HG02571 (cell line): Measurements from ENCODE around the gene PIEZO1.

ENCODE experiments used
- ATAC-seq: cut with Tn5 transposase; IDR thresholded peaks from one replicate; pipeline ENCODE4 v1.9.1; 2021; ENCODE audit warnings: mild to moderate bottlenecking, moderate library complexity; ENCODE audit not compliant: unreplicated experiment

Gene PIEZO1

DNA sequence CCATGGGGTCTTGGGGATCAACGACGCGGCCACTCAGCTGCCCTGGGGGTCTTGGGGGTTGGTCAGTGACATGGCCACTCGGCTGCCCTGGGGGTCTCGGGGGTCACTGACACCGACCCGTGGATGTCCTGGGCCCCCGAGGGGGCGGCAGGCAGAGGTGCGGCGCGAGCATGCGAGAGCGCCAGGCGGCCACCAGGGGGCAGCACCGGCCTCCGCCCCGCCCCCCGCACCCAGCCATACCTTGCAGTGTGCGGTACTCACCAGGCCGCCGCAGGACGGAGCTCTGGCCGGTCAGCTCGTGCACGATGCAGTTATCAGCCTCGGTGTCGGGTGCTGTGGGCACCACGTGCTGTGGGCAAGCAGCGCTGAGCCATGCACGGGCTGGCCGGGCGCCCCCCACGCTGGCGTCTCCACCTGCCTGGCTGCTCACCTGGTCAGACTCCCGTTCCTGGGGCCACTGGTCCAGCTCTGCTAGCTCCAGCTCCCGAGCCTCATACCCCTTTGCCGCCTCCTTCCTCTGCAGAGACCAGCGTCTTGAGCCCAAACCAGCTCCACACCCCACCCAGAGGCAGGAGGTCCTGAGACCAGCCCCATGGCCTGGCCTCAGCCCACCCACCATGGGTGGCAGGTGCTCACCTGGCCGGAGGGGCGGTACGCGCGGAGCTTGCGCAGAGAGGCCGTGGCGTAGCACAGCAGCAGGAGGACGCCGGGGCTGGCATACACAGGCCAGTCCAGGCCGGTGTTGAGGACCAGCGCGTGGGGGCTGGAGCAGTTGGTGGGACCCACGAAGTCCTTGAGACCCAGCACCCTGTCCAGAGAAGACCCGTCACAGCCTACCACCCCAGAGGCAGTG lies 47.5 kb downstream of the PIEZO1 start:
- peak; percentile 55 for ATAC-seq

DNA sequence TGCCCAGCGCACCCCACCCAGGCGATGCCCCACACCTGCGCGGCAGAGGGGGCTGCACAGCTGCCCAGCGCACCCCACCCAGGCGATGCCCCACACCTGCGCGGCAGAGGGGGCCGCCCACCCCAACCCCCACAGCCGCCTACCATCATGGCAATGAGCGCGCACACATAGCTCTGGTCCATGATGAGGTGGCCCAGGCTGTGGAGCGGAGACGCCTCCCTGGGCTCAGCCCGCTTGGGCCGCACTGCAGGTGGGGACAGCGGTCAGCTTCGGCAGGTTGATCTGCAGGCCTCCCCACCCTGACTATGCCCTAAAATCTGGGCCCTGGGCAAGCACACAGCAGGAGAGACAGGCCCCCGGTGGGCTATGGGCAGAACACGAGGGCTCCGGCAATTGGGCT lies 48.5 kb downstream of the PIEZO1 start:
- no peak for ATAC-seq

DNA sequence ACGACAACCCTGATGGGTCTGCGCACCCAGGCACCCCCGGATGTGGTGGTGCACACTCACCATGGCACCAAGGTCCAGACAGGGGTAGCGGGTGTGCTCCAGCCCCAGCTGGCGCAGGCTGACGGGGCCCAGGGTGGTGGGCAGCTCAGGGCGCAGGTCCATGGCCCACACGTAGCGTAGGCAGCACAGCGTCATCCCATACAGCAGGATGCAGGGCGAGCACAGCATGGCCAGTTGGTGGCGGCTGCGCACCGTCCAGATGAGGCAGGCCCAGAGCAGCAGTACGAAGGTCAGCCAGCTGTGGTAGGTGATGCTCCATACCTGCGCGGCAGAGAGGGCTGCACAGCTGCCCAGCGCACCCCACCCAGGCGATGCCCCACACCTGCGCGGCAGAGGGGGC lies 48.9 kb downstream of the PIEZO1 start:
- no peak for ATAC-seq

DNA sequence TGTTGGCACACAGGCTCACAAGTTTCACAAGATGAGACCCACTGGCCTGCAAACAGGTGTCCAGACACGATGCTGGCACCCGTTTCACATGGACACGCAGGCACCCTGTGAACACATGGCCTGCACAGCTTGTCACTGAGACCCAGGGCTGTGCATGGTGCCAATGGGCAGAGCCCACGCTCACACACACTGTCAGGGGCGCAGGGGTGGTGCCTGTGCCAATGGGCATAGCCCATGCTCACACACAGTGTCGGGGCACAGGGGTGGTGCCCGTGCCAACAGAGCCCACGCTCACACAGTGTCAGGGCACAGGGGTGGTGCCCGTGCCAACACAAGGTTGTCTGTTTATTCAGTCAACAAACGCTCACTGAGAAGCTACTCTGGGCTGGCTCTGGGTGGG lies 49.4 kb downstream of the PIEZO1 start:
- no peak for ATAC-seq

DNA sequence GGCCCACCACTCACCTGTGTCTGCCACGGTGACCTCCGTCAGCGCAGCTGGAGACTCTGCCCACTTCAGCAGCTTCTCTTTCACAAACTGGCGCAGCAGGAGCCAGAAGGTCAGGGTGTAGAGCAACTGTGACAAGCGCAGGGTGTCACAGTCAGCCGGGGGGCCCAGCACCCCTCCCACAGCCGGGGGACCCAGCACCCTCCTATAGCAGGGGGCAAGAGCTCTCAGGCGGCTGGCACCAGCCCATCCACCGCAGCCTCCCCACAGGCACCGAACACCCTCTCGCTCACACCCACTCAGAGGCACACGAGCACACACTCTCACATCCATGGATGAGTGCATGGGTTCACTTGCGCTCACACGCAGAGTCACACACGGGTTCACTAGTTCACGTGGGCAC lies 49.9 kb downstream of the PIEZO1 start:
- no peak for ATAC-seq

DNA sequence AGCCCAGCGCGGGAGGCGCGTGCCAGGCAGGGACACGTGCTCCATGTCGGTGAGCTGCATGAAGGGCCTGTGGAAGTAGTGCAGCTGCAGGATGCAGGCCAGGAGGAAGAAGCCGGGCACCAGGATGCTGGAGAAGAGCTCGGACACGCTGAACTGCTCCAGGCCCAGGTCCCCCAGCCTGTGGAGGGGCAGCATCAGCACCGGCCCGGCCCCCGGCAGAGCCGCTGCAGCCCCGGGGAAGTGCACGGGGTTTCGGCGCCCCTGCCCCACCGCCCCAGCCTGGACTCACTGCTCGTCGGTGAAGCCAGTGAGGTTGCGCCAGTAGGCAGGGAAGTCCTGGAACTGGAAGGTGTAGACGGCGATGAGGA lies 50.7 kb downstream of the PIEZO1 start:
- no peak for ATAC-seq

DNA sequence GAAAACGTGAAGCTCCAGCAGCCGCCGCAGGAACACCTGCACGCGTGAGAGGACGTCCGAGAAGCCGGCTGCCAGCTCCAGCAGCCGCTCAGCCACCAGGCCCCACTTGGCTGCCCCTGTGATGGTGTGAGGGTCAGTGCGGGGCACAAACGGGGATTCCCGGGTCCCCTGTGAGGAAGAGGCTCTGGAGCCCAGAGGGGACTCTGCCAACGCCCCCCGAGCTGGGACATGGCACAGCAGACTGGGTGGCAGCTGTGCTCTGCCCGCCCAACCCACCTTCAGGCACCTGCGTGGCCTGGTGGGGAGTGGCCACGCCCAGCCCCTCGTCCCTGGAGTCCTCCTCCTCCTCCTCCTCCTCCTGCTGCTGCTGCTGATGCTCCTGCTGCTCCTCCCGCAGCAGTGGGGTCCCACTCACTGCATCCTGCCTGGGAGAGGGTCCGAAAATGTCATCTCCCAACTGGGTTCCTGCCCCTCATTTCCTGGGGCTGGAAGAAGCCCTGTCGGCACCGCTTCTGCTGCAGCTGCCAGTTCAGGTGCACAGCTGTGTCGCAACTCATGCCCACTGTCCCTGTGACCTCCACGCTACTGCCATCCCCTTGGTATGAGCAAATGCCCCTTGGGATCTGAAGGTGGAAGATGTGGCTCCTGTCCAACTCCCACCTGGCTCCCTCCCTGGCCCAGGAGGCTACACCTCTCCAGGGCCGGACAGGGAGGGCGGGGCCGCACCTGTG lies 51.2 kb downstream of the PIEZO1 start:
- no peak for ATAC-seq

DNA sequence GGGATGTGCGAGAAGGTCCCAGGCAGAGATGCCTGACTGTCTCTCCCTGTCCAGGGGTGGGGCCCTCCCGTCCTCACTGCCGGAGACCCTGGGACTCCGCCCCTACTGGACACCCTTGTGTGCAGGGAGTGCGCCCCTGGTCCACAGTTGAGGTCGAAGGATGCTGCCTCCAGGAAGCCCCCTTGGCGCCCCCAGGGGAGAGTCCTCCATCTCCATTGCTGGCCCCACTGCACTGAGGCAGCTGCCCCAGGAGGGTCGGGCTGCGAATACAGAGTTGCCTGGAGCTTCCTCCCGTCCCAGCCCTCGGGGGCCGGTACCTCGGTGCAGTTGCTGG lies 52.1 kb downstream of the PIEZO1 start:
- no peak for ATAC-seq

DNA sequence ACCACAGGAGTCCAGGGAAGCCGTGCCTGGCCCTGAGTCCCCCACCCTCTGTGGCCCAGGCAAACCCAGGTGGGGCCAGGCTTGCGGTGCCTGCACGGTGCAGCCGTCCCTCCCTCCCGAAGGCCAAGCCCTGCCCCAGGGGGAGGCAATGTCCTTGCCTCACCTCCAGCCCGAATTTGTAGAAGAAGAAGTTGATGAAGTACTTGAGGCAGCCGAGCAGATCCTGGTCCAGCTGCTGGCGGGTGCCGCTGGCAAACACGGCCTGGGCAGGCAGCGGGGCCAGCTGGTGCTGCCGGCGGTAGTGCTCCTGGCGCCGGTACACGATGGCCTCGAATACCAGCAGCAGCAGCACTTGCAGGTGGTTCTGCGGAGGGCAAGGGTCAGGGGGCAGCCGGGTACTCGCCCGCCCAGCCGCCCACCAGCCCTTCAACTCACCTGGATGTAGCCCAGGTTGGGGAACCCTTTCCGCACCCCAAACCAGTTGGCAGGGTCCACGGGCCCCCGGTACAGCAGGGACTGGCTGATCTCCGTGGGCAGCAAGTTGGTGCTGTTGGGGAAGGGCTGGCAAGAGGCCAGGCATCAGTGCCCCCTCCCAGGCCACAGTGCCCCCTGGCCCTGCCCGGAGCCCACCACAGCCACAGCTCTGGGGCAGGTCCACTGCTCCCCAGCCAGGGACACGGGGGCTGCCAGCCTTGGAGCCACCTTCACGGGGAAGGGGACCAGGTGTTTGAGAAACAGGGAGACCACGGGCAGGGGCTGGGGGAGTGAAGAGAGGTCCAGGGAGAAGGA lies 52.7 kb downstream of the PIEZO1 start:
- ATAC-seq: no peak

DNA sequence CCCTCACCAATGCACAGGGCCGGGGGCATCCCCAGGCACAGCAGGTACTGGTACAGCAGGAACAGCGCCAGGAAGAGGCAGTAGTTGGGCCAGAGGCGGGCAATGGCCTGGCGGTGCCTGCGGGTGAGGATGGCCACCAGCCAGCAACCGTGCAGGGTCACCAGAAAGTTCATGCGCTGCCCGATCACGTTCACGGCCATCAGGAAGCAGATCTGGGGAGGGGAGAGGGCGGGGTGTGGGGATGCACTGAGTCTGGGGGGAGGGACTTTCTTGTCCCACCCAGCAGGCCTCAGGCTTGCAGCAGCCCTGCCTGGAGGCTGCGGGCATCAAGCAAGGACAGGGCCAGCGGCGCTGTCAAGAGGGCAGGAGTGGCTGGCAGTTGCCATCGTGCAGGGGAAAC lies 53.3 kb downstream of the PIEZO1 start:
- no peak for ATAC-seq

DNA sequence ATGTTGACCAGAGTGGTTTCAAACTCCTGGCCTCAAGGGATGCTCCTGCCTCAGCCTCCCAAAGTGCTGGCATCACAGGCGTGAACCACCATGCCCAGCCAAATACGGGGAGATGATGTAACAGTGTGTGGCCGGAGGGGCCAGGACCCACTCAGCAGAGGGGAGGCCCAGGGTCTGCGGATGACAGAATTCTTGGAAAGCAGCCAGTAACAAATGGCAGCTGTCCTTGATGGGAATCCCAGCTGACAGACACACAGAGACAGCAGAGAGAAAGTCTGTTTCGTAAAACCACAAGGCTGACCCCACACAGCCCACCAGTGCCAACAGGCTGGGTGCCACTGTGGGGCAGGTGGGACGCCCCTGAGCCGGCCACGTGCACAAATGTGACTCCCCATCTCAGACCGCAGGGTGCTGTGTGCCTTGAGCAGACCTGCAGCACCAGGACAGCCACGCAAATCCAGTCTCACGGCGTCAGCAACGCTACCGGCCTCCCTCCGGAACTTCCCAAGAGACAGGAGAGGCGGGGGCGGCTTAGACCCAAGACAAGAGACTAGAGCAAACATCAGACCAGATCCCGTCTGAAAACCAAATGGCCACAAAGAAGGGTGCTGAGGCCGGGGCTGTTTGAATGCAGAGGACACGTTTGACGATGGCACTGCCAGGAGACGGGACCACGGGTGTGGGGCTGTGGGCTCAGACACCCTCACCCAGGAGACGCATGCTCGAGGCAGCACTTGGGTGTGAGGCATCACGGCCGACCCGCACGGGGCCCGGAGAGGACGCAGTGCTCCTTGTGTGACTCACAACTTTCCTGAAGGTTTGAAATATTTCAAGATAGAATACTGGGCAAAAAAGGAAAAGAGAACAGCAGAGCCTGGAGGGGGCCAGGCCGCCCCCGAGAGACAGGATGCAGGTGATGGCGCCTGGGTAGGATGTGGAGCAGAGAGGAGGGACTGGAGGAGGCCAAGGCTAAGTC lies 54.1 kb downstream of the PIEZO1 start:
- ATAC-seq: no peak

DNA sequence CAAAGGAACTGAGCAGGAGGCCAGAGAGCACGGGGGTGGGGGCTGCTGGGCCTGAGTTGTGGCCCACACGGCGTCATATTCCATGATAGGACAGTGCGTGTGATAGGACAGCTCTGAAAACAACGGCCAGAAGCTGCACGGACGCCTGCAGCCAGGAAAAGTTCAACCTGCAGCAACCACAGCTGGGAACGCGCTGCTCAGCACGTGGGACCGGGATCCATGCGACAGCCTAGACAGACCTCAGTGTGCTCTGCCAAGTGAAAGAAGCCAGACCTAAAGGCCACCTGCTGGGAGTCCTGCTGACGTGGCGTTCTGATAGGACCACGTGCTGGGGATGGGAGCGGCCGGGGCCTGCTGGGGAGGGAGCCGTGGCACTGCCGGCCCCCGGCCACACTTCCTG lies 57.1 kb downstream of the PIEZO1 start:
- no peak for ATAC-seq

DNA sequence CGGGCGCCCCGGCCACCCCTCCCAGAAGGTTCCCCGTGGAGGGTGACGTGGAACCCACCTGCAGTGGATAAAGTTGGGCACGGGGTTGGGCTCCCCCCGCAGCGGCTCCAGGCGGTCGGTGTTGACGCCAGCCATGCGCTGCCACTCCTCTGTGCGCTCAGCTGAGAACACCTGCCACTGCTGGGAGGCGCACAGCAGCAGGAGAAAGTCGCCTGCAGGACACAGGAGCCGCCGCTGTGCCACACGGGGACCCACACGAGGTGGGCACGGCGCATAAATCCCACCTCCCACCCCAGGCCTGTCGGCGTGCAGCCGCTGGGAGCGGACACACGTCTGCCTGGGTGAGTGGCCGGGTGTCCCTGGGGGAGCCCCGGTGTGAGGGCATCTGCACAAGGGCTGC lies 58.0 kb downstream of the PIEZO1 start:
- no peak for ATAC-seq

DNA sequence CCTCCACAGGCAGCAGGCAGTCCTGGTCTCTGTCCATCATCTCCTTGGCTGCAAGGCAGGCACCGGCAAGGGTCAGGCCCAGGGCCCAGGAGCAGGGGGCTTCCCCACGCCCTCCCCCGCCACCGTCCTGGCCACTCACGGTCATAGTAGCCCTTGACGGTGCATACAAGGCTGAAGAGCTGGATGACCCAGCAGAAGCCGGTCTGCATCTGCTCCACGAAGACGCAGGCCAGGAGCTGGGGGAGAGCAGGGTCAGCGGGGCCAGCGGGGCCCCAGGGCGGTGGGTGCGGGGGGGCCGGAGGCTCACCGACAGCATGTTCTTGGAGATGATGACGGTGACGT lies 58.6 kb downstream of the PIEZO1 start:
- no peak for ATAC-seq

DNA sequence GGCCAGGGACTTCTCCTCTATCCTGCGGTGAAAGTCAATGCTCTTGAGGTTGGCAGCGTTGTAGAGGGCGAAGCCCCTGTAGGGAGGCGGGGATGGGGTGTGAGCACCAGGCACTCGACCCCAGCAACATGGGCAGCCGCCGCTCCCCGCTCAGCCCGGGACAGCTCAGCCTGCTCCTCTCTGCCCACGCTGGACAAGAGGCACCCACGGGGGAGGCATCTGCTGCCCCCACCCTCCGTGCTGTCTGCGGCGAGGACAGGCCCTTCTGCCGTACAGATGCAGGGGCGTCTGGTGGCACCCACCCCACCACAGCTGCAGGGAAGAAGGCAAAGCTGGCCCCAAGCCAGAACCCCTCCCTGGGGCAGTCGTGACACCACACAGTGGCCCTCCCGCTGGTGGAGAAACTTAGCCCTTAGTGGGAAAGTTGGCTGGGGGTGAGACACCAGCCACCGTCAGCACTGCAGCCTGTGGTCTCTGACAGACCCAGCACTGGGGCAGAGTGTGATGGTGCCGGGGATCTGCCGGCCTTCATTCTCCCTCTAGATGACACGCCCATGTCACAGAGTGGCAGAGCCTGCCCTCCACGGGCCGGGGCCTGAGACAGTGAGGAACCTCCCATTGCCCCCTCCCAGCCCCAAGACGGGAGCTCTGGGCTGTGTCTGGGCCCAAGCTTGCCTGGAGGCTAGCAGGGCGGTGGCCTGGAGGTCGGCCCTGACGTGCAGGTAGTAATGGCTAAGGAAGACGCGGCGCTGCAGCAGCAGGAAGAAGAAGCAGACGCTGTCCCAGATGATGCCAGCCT lies 59.2 kb downstream of the PIEZO1 start:
- no peak for ATAC-seq

DNA sequence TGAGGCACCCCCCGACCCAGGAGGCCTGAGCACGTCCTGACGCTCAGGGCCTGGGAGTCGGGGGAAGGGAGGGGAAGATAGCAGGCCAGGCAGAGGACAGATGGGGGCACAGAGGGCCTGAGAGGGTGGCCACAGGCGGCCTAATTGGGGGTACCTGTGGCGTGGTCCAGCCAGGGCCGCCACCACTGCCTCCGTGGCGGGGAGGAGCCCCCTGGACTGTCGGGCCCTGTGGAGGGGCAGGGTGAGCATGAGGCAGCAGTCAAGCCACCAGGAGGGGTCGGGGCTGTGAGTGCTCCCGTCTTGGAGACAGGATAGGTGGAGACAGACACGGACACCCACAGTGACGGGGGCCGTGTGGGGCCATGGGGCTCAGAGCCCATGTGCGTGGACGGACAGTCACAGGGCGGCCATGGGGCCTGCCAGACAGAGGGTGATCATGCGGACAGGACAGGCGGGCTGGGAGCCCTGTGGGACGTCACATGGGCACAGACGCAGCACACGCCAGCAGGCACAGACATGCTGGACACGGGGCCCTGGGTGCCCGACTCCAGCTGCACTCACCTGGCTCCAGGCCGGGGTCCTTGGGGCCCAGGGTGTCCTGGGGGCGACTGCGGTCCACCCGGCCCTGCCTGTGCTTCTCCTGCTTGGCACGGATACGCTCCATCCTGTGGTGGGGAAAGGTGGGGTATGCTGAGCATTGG lies 60.0 kb downstream of the PIEZO1 start:
- ATAC-seq: no peak

DNA sequence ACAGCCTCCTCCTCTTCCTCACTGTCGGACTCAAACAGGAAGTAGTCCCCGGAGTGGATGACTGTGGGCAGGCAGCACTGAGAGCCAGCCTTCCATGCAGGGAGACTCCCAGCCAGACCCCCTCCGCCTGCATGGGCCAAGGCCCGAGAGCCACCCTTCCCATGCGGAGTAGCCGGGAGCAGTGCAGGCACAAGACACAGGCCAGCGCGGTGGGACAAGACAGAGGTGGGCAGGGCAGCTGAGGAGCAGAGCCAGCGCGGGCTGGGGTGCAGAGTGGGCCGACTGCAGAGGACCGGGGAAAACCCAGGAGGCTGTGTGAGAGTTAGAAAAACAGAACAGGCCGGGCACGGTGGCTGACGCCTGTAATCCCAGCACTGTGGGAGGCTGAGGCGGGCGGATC lies 61.1 kb downstream of the PIEZO1 start:
- ATAC-seq: no peak

DNA sequence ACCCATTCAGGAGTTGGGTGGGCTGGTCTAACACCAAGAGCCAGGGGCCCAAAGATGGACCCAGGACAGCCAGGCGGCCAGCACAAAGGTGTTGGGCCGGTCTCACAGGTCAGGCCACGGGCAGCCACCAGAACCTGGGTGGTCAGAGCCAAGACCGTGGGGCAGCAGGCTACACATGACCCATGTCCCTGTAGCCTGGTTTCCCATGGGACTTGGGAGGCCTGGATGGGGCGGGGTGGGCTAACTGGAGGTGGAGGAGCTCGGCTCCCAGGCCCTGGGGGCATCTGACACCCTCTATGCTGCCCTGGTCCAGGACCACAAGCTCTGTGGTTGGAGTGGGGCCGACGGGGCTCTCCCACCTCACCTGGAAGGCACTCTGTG lies 61.5 kb downstream of the PIEZO1 start:
- no peak for ATAC-seq

DNA sequence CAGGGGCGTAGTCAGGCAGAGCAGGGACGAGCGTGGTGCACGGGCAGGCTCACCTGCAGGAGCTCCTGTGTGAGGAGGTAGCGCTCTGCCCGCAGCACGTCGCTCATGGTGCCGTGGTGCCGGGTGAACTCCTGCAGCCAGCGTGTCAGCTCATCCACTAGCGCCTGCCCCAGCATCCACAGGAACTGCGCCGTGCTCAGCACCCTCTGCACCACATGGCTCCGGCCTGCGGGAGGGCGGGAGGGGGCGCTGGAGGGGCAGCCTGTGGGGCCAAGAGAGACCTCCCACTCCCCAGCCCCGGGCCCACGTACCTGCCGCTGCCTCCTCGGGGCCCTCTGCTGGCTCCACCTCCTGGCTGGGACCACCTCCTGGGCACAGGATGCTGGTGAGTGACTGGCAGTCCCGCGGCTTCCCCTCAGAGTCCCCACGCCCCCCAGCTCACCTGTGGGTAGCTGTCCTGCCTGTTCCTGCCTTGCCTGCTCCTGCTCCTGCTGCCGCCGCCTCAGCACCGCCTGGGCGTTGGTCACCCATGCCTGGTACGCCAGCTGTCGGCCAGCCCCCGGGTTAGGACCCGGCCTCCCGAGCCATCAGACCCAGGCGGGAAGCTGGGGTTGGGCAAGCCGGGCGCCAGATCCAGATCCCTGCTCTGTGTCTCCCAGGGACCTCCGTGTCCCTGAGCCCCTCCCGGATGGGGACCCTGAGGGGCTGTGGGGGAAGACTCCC lies 62.1 kb downstream of the PIEZO1 start:
- ATAC-seq: no peak
